SK-N-SH (cell line): ENCODE measurements around the gene CATSPERD. TPM values are rescaled to one million over a fixed set of nuclear protein-coding genes. Genes with fewer than 3 reads are reported as not detected.
A peak's percentile ranks its signal among the peaks of the same experiment; 100 is the strongest.

Experiments used
- CTCF ChIA-PET: fragments of 300-600, 350-600 bp; formaldehyde crosslinking; extraction: SDS; loops from one replicate; lab custom pipeline; 2021; lab: Yijun Ruan, JAX
- POLR2A ChIA-PET: fragments of 350-600 bp; sonication (Branson Sonifier 250); formaldehyde crosslinking; extraction: SDS; loops from one replicate; lab custom pipeline; 2020; ENCODE audit warnings: antibody characterized with exemption, inconsistent platforms; lab: Yijun Ruan, JAX
- DNase-seq: peaks from one replicate; pipeline ENCODE4 v3.0.0; 2012
- H2AFZ ChIP-seq: fragments of 200-600 bp; sonication (generic); 2 replicates; pipeline ENCODE4 v1.8.1; 2016; ENCODE audit warnings: antibody characterized with exemption, mild to moderate bottlenecking, low read depth
- H3F3A ChIP-seq: fragments of 200-600 bp; sonication (generic); replicated peaks from 2 replicates; pipeline ENCODE3; 2016; ENCODE audit warnings: antibody characterized with exemption, mild to moderate bottlenecking; ENCODE audit not compliant: insufficient read depth
- H3K27ac ChIP-seq, 2 experiments: fragments of 200-500 bp in 1 of 2; fragments of 200-600 bp in 1 of 2; sonication (Bioruptor generic) in 1 of 2; sonication (generic), shearing (Covaris generic) in 1 of 2; 2 replicates each; pipeline versions ENCODE4 v1.5.1 to v1.6.1; 2014 to 2016; ENCODE audit warnings: low read depth in 2 of 2, inconsistent platforms in 1 of 2, low read length in 1 of 2, mild to moderate bottlenecking in 1 of 2, mixed read lengths in 1 of 2
- H3K27me3 ChIP-seq: fragments of 200-600 bp; sonication (generic), shearing (Covaris generic); 2 replicates; pipeline ENCODE4 v1.6.1; 2016; ENCODE audit warnings: mixed run types; ENCODE audit not compliant: insufficient read depth
- H3K36me3 ChIP-seq, 2 experiments: fragments of 200-500 bp in 1 of 2; fragments of 200-600 bp in 1 of 2; sonication (Bioruptor generic) in 1 of 2; sonication (generic) in 1 of 2; replicated peaks in 1 of 2; 2 replicates each; pipeline versions ENCODE3 to v1.5.1; 2014 to 2016; ENCODE audit warnings: low read length in 1 of 2, mild to moderate bottlenecking in 1 of 2; ENCODE audit not compliant: insufficient read depth in 2 of 2, control insufficient read depth in 1 of 2
- H3K4me1 ChIP-seq, 2 experiments: fragments of 200-500 bp in 1 of 2; fragments of 200-600 bp in 1 of 2; sonication (Bioruptor generic) in 1 of 2; sonication (generic), shearing (Covaris generic) in 1 of 2; 2 replicates each; pipeline versions ENCODE4 v1.5.1 to v1.6.1; 2014 to 2016; ENCODE audit warnings: low read depth in 1 of 2, low read length in 1 of 2, mixed run types in 1 of 2; ENCODE audit not compliant: insufficient read depth in 2 of 2, control insufficient read depth in 1 of 2
- H3K4me2 ChIP-seq: fragments of 200-600 bp; sonication (generic), shearing (Covaris generic); 2 replicates; pipeline ENCODE4 v1.6.1; 2017; ENCODE audit warnings: mixed run types
- H3K4me3 ChIP-seq, 2 experiments: fragments of 200-500 bp in 1 of 2; fragments of 200-600 bp in 1 of 2; sonication (Bioruptor generic) in 1 of 2; sonication (generic), shearing (Covaris generic) in 1 of 2; 2 replicates each; pipeline versions ENCODE4 v1.5.1 to v1.8.1; 2014 to 2016; ENCODE audit warnings: low read depth in 2 of 2, inconsistent platforms in 1 of 2, low read length in 1 of 2, mild to moderate bottlenecking in 1 of 2, mixed read lengths in 1 of 2, moderate library complexity in 1 of 2
- H3K79me2 ChIP-seq: fragments of 200-600 bp; sonication (generic); 2 replicates; pipeline ENCODE4 v1.8.1; 2017; ENCODE audit warnings: mild to moderate bottlenecking; ENCODE audit not compliant: insufficient read depth
- H3K9ac ChIP-seq: fragments of 200-600 bp; sonication (generic); 2 replicates; pipeline ENCODE4 v1.6.1; 2017; ENCODE audit warnings: mixed run types
- H3K9me2 ChIP-seq: fragments of 200-600 bp; sonication (generic); 2 replicates; pipeline ENCODE4 v1.6.1; 2017; ENCODE audit warnings: mixed run types
- H3K9me3 ChIP-seq: fragments of 200-600 bp; sonication (generic); 2 replicates; pipeline ENCODE4 v1.6.1; 2017; ENCODE audit warnings: mixed run types, mild to moderate bottlenecking, moderate library complexity
- H4K20me1 ChIP-seq: fragments of 200-600 bp; sonication (generic); 2 replicates; pipeline ENCODE4 v1.6.1; 2017; ENCODE audit warnings: mild to moderate bottlenecking, mixed run types; ENCODE audit not compliant: insufficient read depth
- CHD2 ChIP-seq: fragments of 150-350 bp; IDR thresholded peaks from 2 replicates; pipeline ENCODE4 v1.6.1; 2018; ENCODE audit warnings: low read length; ENCODE audit not compliant: partially characterized antibody
- ELF1 ChIP-seq: IDR thresholded peaks from 2 replicates; pipeline ENCODE4 v1.4.0; 2012
- EP300 ChIP-seq, 2 experiments: IDR thresholded peaks; 2 replicates each; pipeline versions ENCODE4 v1.4.0 to v1.6.1; 2012; ENCODE audit warnings: borderline replicate concordance in 1 of 2, low read depth in 1 of 2, low read length in 1 of 2
- FOXM1 ChIP-seq: IDR thresholded peaks from 2 replicates; pipeline ENCODE4 v1.4.0; 2012; ENCODE audit warnings: low read depth, mild to moderate bottlenecking
- GATA2 ChIP-seq: sonication (generic); formaldehyde crosslinking; IDR thresholded peaks from 2 replicates; pipeline ENCODE4 v1.5.0; 2020; ENCODE audit warnings: mild to moderate bottlenecking, missing genetic modification reagents
- MXI1 ChIP-seq: IDR thresholded peaks from 2 replicates; pipeline ENCODE4 v1.6.1; 2012; ENCODE audit warnings: mild to moderate bottlenecking, low read depth, low read length, improper control_type of control experiment
- RCOR1 ChIP-seq: fragments of 150-350 bp; IDR thresholded peaks from 2 replicates; pipeline ENCODE4 v1.6.1; 2017; ENCODE audit warnings: antibody characterized with exemption, low read length
- RFX5 ChIP-seq: IDR thresholded peaks from 2 replicates; pipeline ENCODE4 v1.6.1; 2012; ENCODE audit warnings: mild to moderate bottlenecking, improper control_type of control experiment, low read length
- WGBS: methylation state at CpG from one replicate; pipeline ENCODE4 v1.1.6; 2017; ENCODE audit warnings: low lambda C conversion rate; 5-methylcytosine and 5-hydroxymethylcytosine counted together
- polyA plus RNA-seq, 3 experiments: library from polyadenylated mRNA; depleted of rRNA; stranded (reverse); fragments of >200 nt; gene quantifications; 2 replicates each; pipeline ENCODE4 v1.2.3, GENCODE V29; 2012
- TF ChIP-seq, protein P1 (sequence below): fragments of 200-600 bp; sonication (generic); IDR thresholded peaks from 2 replicates; pipeline ENCODE4 v1.6.1; 2017; ENCODE audit warnings: antibody characterized with exemption, mild to moderate bottlenecking, moderate library complexity
- TF ChIP-seq, protein P2 (sequence below): IDR thresholded peaks from 2 replicates; pipeline ENCODE4 v1.4.0; 2012; ENCODE audit warnings: low read depth, borderline replicate concordance
- TF ChIP-seq, protein P3 (sequence below): fragments of 150-350 bp; IDR thresholded peaks from 2 replicates; pipeline ENCODE4 v1.6.1; 2017; ENCODE audit warnings: antibody characterized with exemption, low read length, low read depth, borderline replicate concordance
- TF ChIP-seq, protein P4 (sequence below): IDR thresholded peaks from 2 replicates; pipeline ENCODE4 v1.4.0; 2012; ENCODE audit warnings: low read depth
- TF ChIP-seq, protein P5 (sequence below): fragments of 150-350 bp; IDR thresholded peaks from 2 replicates; pipeline ENCODE4 v1.6.1; 2016; ENCODE audit warnings: mild to moderate bottlenecking, low read depth, low read length

Gene CATSPERD
- polyA plus RNA-seq, 1 of the 3 experiments (the other 2 are of a cell fraction), result not detected

DNA sequence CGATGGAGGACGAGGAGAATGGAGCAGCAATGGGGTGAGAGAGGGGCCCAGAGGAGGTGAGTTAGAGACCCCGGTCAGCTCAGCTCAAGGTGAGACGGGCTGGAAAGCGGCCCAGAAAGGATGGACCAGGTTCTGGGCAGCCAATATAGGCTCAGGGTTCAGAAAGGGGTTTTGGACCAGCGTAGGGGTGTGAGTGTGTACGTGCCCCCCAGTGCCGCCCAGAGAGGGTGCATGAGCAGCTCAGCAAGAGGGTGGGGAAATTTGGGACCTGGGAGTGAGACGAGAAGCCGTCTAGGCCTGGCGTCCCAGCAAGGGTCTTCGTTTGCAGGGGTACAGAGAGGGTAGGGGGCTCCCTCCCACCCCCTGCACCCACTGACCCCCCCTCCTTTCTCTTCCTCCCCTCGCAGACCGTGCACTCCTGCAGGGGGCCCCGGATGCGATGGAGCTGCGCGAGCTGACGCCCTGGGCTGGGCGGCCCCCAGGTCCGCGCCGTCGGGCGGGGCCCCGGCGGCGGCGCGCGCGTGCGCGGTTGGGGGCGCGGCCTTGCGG lies 107.0 kb downstream of the CATSPERD start:
- Histone ChIP-seq H3K27ac (peak overlapping the region in 1 of 2 experiments; percentile 96; a peak in 2 of 4 replicates), H3K36me3 (no peaks in the 10 kb centered on the region), H3K4me3 (peak overlapping the region; percentile 38 to 67; a peak in 3 of 4 replicates), H3K27me3 (no peaks in the 10 kb centered on the region), H3K4me1 (peaks cover 0 to 28% of the 10 kb centered on the region in 2 experiments; a peak in 1 of 4 replicates), H2AFZ (peak overlapping the region; percentile 81; the same call in 1 of the 2 replicates), H4K20me1 (no peaks in the 10 kb centered on the region), H3K79me2 (no peaks in the 10 kb centered on the region), H3K9me2 (no peaks in the 10 kb centered on the region), H3K9me3 (no peaks in the 10 kb centered on the region), H3K9ac (peak overlapping the region; percentile 43; the same call in 1 of the 2 replicates), H3F3A (no peaks in the 10 kb centered on the region), H3K4me2 (peak overlapping the region; percentile 54)
- POLR2A ChIA-PET, result interaction anchor here (0.8 to 2.8 kb wide), 17 partner anchors 13 to 911 kb away, joined by 3 to 15 read pairs (median 4); partner anchors contain the start of genes GPR108, NDUFA11 and NRTN
- CTCF ChIA-PET, result interaction anchor here (0.6 to 3.6 kb wide), 9 partner anchors 12 to 195 kb away, joined by 3 to 31 read pairs (median 8); partner anchors contain the start of genes FUT6 and NRTN
- 36% methylated on average over 10 of the region's 37 CpGs for WGBS
- TF ChIP-seq EP300 (IDR thresholded peaks at IDR 0.05; ENCODE audit: borderline replicate concordance in 1 of 2, low read depth in 1 of 2, low read length in 1 of 2), result no peak
- TF ChIP-seq, protein P1, sequence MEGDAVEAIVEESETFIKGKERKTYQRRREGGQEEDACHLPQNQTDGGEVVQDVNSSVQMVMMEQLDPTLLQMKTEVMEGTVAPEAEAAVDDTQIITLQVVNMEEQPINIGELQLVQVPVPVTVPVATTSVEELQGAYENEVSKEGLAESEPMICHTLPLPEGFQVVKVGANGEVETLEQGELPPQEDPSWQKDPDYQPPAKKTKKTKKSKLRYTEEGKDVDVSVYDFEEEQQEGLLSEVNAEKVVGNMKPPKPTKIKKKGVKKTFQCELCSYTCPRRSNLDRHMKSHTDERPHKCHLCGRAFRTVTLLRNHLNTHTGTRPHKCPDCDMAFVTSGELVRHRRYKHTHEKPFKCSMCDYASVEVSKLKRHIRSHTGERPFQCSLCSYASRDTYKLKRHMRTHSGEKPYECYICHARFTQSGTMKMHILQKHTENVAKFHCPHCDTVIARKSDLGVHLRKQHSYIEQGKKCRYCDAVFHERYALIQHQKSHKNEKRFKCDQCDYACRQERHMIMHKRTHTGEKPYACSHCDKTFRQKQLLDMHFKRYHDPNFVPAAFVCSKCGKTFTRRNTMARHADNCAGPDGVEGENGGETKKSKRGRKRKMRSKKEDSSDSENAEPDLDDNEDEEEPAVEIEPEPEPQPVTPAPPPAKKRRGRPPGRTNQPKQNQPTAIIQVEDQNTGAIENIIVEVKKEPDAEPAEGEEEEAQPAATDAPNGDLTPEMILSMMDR, result no peak
- TF ChIP-seq CHD2, result no peak
- TF ChIP-seq FOXM1, result no peak
- TF ChIP-seq, protein P2, sequence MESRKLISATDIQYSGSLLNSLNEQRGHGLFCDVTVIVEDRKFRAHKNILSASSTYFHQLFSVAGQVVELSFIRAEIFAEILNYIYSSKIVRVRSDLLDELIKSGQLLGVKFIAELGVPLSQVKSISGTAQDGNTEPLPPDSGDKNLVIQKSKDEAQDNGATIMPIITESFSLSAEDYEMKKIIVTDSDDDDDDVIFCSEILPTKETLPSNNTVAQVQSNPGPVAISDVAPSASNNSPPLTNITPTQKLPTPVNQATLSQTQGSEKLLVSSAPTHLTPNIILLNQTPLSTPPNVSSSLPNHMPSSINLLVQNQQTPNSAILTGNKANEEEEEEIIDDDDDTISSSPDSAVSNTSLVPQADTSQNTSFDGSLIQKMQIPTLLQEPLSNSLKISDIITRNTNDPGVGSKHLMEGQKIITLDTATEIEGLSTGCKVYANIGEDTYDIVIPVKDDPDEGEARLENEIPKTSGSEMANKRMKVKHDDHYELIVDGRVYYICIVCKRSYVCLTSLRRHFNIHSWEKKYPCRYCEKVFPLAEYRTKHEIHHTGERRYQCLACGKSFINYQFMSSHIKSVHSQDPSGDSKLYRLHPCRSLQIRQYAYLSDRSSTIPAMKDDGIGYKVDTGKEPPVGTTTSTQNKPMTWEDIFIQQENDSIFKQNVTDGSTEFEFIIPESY, result no peak
- TF ChIP-seq RCOR1, result no peak
- TF ChIP-seq MXI1, result no peak
- TF ChIP-seq RFX5, result no peak
- TF ChIP-seq, protein P3, sequence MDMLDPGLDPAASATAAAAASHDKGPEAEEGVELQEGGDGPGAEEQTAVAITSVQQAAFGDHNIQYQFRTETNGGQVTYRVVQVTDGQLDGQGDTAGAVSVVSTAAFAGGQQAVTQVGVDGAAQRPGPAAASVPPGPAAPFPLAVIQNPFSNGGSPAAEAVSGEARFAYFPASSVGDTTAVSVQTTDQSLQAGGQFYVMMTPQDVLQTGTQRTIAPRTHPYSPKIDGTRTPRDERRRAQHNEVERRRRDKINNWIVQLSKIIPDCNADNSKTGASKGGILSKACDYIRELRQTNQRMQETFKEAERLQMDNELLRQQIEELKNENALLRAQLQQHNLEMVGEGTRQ, result no peak
- TF ChIP-seq, protein P4, sequence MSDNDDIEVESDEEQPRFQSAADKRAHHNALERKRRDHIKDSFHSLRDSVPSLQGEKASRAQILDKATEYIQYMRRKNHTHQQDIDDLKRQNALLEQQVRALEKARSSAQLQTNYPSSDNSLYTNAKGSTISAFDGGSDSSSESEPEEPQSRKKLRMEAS, result no peak
- no peak for TF ChIP-seq ELF1
- TF ChIP-seq GATA2 (CRISPR knock-in tag), result no peak
- TF ChIP-seq, protein P5, sequence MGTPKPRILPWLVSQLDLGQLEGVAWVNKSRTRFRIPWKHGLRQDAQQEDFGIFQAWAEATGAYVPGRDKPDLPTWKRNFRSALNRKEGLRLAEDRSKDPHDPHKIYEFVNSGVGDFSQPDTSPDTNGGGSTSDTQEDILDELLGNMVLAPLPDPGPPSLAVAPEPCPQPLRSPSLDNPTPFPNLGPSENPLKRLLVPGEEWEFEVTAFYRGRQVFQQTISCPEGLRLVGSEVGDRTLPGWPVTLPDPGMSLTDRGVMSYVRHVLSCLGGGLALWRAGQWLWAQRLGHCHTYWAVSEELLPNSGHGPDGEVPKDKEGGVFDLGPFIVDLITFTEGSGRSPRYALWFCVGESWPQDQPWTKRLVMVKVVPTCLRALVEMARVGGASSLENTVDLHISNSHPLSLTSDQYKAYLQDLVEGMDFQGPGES, result no peak
- DNase-seq, result no peak
